NCI-H524 treated with DMSO at 0.1 percent for 48 hours (cell line): ENCODE results near the gene CNTF.

Experiments used
- DNase-seq: peaks from one replicate; lab custom pipeline; 2025; lab: John Stamatoyannopoulos, UW

CNTF gene

GRCh38 chr11:58645854-58646253 is 23.4 kb downstream of the CNTF start:
- no peak for DNase-seq

- DNase-seq: no peak
Measured at GRCh38 chr11:58647141-58647699, 24.8 kb downstream of the CNTF start.

GRCh38 chr11:58647866-58648265 is 25.4 kb downstream of the CNTF start:
- DNase-seq: no peak

- DNase-seq: no peak
Measured at GRCh38 chr11:58649623-58650022, 27.2 kb downstream of the CNTF start.

GRCh38 chr11:58650496-58650895 is 28.0 kb downstream of the CNTF start:
- DNase-seq: no peak

GRCh38 chr11:58652726-58653280 is 30.3 kb downstream of the CNTF start:
- no peak for DNase-seq

GRCh38 chr11:58654079-58654907 is 31.8 kb downstream of the CNTF start:
- no peak for DNase-seq

- DNase-seq: no peak
Measured at GRCh38 chr11:58654908-58655296, 32.4 kb downstream of the CNTF start.

- no peak for DNase-seq
Measured at GRCh38 chr11:58656348-58656747, 33.9 kb downstream of the CNTF start.

- DNase-seq: no peak
Measured at GRCh38 chr11:58658623-58659022, 36.2 kb downstream of the CNTF start.

GRCh38 chr11:58659404-58659803 is 36.9 kb downstream of the CNTF start:
- no peak for DNase-seq

GRCh38 chr11:58659910-58660570 is 37.6 kb downstream of the CNTF start:
- no peak for DNase-seq

- DNase-seq: no peak
Measured at GRCh38 chr11:58671983-58672633, 49.6 kb downstream of the CNTF start.

- DNase-seq: no peak
Measured at GRCh38 chr11:58674609-58675008, 52.1 kb downstream of the CNTF start.
